ENCODE results near the gene PDE8B. TPM values are rescaled to one million over a fixed set of nuclear protein-coding genes. Genes with fewer than 3 reads are reported as not detected.

PDE8B gene
- total and polyA plus RNA-seq, 2 donors (not counting 1 experiment from before 2014, with no cell fraction given): 0.07 TPM; not detected in 1

DNA sequence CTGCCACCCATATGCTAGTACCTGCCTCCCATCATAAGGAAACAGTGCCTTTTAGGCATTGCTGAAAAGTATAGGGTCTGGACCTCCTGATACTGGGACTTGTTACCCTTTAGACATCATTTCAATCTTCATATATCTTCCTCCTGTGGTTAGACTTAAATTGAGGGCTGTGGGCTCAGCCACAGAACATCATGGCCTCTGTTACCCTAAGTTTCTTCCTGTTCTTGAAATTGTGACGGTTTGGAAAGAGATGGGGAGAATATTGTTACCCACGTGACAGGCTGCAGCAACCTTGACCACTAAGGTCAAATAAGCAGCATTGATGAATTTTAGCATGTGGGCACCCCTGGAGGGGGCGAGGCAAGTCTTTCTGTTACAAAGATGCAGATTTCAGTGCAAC lies 87.7 kb downstream of the PDE8B start:
- H3K4me3 ChIP-seq (ENCODE audit: control extremely low read depth in 1 of 5, extremely low read depth in 1 of 5, insufficient read depth in 1 of 5, low read depth in 2 of 5, low read length in 4 of 5): no peak overlapping the region
- 39% methylated on average over 3 of the region's 3 CpGs for WGBS (ENCODE audit: insufficient coverage)
- no peaks in the 10 kb centered on the region for H3K9me3 Mint-ChIP-seq (ENCODE audit: insufficient read depth)
- H3K4me1 Mint-ChIP-seq: peaks cover 24% of the 10 kb centered on the region
- H3K4me1 ChIP-seq (ENCODE audit: control insufficient read depth in 2 of 2, insufficient read depth in 2 of 2, low read length in 2 of 2): peaks cover 12 to 15% of the 10 kb centered on the region in 2 donors
- no peak overlapping the region for H3K27ac Mint-ChIP-seq
- no peaks in the 10 kb centered on the region for H3K79me2 ChIP-seq (ENCODE audit: control insufficient read depth, insufficient read depth, low read length)
- H3K36me3 ChIP-seq (replicated peaks in 1 of 2; ENCODE audit: control extremely low read depth in 1 of 2, control insufficient read depth in 1 of 2, extremely low read depth in 1 of 2, insufficient read depth in 2 of 2, low read length in 1 of 2): no peaks in the 10 kb centered on the region
- H3K27ac ChIP-seq (ENCODE audit: low read length in 2 of 2): no peak overlapping the region
- no peak for ATAC-seq (ENCODE audit: low read depth)
- ChIA-PET POLR2A (no interaction called here), CTCF (no interaction called here)
- no peak overlapping the region for H3K4me2 ChIP-seq (replicated peaks; ENCODE audit: low read depth, low read length, poor library complexity, severe bottlenecking)
- no peak overlapping the region for H2AFZ ChIP-seq (ENCODE audit: insufficient read depth, low read depth, low read length, poor library complexity, severe bottlenecking)
- no peak overlapping the region for H3K4me3 Mint-ChIP-seq
- no peaks in the 10 kb centered on the region for H3K27me3 Mint-ChIP-seq
- TF ChIP-seq, protein P1, sequence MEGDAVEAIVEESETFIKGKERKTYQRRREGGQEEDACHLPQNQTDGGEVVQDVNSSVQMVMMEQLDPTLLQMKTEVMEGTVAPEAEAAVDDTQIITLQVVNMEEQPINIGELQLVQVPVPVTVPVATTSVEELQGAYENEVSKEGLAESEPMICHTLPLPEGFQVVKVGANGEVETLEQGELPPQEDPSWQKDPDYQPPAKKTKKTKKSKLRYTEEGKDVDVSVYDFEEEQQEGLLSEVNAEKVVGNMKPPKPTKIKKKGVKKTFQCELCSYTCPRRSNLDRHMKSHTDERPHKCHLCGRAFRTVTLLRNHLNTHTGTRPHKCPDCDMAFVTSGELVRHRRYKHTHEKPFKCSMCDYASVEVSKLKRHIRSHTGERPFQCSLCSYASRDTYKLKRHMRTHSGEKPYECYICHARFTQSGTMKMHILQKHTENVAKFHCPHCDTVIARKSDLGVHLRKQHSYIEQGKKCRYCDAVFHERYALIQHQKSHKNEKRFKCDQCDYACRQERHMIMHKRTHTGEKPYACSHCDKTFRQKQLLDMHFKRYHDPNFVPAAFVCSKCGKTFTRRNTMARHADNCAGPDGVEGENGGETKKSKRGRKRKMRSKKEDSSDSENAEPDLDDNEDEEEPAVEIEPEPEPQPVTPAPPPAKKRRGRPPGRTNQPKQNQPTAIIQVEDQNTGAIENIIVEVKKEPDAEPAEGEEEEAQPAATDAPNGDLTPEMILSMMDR (IDR thresholded peaks at IDR 0.05): no peak
- no peak for TF ChIP-seq EZH2 (IDR thresholded peaks at IDR 0.05; ENCODE audit: borderline replicate concordance, insufficient read depth, low read depth, low read length, poor library complexity, severe bottlenecking)
- H3K9me3 ChIP-seq (ENCODE audit: control extremely low read depth in 1 of 3, control insufficient read depth in 2 of 3, insufficient read depth in 1 of 3, low read length in 2 of 3): no peaks in the 10 kb centered on the region
- no peaks in the 10 kb centered on the region for H4K20me1 ChIP-seq (ENCODE audit: control insufficient read depth, insufficient read depth, low read length, poor library complexity, severe bottlenecking)
- intact Hi-C loops (cut with micrococcal nuclease): no loop called here
- no peak for DNase-seq
- H3K9ac ChIP-seq (ENCODE audit: low read length): no peak overlapping the region
- no peaks in the 10 kb centered on the region for H3K27me3 ChIP-seq (replicated peaks in 1 of 4; ENCODE audit: control extremely low read depth in 1 of 4, control insufficient read depth in 3 of 4, insufficient read depth in 4 of 4, low read length in 3 of 4)

DNA sequence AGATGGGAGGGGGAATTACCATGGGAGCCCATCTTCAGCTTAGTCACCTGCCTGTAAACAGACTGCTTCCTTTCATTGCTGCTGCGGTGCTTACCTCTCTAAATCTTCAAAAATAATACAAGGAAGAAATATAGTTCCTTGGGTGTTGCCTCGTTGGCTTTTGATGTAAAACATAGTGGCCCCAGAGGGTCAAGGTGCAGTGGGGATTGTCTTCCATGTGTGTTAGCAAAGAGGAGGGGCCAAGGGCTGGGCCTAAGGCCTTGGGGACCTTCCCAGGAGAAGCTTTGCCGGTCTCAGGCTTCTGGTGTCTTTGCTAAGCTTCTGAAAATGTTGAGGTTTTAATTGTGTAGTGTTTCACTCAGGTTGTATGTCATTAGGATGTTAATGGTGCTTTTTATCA lies 90.0 kb downstream of the PDE8B start:
- peaks cover 3% of the 10 kb centered on the region for H3K4me1 Mint-ChIP-seq
- Histone ChIP-seq H3K36me3 (replicated peaks in 1 of 2; ENCODE audit: control extremely low read depth in 1 of 2, control insufficient read depth in 1 of 2, extremely low read depth in 1 of 2, insufficient read depth in 2 of 2, low read length in 1 of 2) (no peaks in the 10 kb centered on the region), H3K9me3 (ENCODE audit: control extremely low read depth in 1 of 3, control insufficient read depth in 2 of 3, insufficient read depth in 1 of 3, low read length in 2 of 3) (no peaks in the 10 kb centered on the region), H3K4me2 (replicated peaks; ENCODE audit: low read depth, low read length, poor library complexity, severe bottlenecking) (no peak overlapping the region), H3K4me3 (ENCODE audit: control extremely low read depth in 1 of 5, extremely low read depth in 1 of 5, insufficient read depth in 1 of 5, low read depth in 2 of 5, low read length in 4 of 5) (no peak overlapping the region), H3K4me1 (ENCODE audit: control insufficient read depth in 2 of 2, insufficient read depth in 2 of 2, low read length in 2 of 2) (peaks cover 0 to 1% of the 10 kb centered on the region in 2 donors), H3K27me3 (replicated peaks in 1 of 4; ENCODE audit: control extremely low read depth in 1 of 4, control insufficient read depth in 3 of 4, insufficient read depth in 4 of 4, low read length in 3 of 4) (no peaks in the 10 kb centered on the region), H4K20me1 (ENCODE audit: control insufficient read depth, insufficient read depth, low read length, poor library complexity, severe bottlenecking) (no peaks in the 10 kb centered on the region), H3K27ac (ENCODE audit: low read length in 2 of 2) (no peak overlapping the region), H3K79me2 (ENCODE audit: control insufficient read depth, insufficient read depth, low read length) (no peaks in the 10 kb centered on the region), H2AFZ (ENCODE audit: insufficient read depth, low read depth, low read length, poor library complexity, severe bottlenecking) (no peak overlapping the region), H3K9ac (ENCODE audit: low read length) (no peak overlapping the region)
- H3K27me3 Mint-ChIP-seq: no peaks in the 10 kb centered on the region
- 81% methylated on average over 2 of the region's 3 CpGs for WGBS (ENCODE audit: insufficient coverage)
- no peak for ATAC-seq (ENCODE audit: low read depth)
- ChIA-PET CTCF (no interaction called here), POLR2A (no interaction called here)
- no peak overlapping the region for H3K27ac Mint-ChIP-seq
- no peak overlapping the region for H3K4me3 Mint-ChIP-seq
- TF ChIP-seq EZH2 (IDR thresholded peaks at IDR 0.05; ENCODE audit: borderline replicate concordance, insufficient read depth, low read depth, low read length, poor library complexity, severe bottlenecking): no peak
- TF ChIP-seq, protein P1 (IDR thresholded peaks at IDR 0.05): no peak
- H3K9me3 Mint-ChIP-seq (ENCODE audit: insufficient read depth): no peaks in the 10 kb centered on the region
- intact Hi-C loops (cut with micrococcal nuclease): no loop called here
- no peak for DNase-seq
